GM18499 (cell line): ENCODE data around the gene RIMBP2.

Experiments
- ATAC-seq: cut with Tn5 transposase; IDR thresholded peaks from one replicate; pipeline ENCODE4 v1.9.1; 2021; ENCODE audit warnings: moderate number of reproducible peaks; ENCODE audit not compliant: insufficient read depth, unreplicated experiment

The RIMBP2 gene

DNA sequence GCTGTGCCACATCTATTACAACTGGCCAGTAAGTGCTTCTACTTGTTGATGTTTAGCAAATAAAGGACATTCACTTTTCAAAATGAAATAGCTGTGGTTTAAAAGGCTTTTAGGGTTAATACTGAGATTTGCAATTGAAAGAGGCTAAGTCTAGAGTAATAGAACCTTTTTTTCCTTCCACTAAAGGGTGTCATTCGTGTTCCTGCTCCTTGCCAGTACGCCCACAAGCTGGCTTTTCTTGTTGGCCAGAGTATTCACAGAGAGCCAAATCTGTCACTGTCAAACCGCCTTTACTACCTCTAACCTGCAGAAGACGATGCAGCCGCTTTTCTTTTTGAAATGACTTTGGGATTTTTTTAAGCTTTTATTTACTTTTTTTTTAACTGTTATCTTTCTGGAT is 344.8 kb downstream of the RIMBP2 start:
- ATAC-seq = no peak

DNA sequence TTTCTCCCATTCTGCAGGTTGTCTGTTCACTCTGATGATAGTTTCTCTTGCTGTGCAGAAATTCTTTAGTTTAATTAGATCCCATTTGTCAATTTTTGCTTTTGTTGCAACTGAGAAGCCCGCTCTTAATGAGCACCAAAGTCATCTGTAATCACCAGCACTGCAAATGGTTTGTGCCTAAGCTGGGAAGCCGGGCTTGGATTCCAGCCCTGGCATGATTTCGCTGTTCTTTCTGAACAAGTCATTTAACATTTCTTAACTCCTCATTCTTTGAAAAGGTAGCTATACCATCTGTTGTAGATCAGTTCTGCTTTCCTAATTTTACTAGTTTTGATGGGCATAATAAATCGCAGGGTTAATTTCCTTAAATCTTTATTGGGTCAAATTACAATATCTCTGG is 346.3 kb downstream of the RIMBP2 start:
- ATAC-seq = no peak

DNA sequence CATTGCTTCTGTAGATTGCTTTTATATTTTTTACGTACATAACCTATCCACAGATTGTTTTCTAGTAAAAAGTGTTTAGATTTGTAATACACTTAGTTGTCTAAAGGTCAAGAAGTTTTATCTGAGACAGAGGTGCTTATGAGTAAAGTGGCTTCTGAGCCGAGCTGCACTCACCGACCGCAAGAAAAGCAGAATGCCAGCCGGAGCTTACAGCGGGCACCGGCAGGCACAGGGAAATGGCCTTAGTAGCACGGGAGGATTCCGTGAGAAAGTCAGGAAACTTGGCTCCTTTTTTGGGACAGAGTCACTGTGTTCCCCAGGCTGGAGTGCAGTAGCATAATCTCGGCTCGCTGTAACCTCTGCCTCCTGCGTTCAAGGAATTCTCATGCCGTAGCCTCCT is 348.6 kb downstream of the RIMBP2 start:
- no peak for ATAC-seq

DNA sequence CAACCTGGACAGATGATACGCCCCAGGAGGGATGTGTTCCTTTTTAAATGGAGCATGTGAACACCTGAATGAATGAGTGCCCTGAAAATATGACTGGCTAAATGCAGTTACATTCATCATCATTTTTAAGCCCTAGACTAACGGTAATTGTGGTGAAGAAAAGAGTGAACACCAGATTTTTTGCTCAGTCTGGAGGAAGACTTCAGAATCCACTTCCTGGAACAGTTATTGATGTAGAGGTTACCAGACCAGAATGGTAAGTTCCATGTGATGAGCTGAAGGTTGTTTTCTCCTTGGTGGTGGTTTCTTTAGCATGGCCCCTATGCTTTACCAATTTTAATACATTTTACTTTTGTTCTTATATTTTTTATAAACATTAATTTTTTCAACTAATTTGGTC is 349.1 kb downstream of the RIMBP2 start:
- no peak for ATAC-seq

DNA sequence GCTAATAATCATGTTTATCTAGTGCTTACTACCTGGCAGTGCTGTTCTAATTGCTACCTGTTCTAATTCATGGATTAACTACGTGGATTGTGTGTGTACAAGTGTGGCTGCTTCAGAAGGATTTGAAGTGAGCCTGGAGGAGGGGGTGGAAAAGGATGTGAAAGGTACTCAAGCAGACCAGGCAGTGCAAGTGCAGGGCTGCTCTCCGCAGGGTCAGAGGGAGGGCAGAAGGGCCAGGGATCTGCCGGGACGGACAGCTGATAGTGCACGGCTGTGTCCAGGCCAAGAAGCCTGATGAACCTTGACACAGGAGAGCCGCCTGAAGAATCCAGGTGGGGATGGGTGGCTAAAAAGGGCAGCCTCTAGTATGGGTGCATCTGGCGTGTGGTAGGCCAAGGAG is 349.9 kb downstream of the RIMBP2 start:
- no peak for ATAC-seq

DNA sequence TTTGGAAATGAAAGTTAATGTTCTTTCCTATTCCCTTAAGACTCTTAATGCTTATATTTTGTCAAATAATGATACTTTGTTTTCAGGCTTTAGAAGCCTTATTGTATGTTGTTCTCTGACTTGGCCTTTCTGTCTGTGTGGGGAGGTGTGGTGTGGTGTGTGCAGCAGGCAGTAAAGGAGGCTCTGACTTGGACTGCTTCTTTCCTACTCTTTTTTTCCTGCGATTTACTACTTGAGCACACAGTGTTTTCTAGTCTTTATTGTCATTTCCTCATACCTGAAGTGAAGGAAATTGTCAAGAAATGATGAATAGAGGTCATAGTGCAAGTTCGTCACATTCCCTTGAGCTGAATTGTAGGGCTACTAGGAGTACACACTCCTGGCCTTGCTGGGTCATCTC is 351.5 kb downstream of the RIMBP2 start:
- ATAC-seq = no peak

DNA sequence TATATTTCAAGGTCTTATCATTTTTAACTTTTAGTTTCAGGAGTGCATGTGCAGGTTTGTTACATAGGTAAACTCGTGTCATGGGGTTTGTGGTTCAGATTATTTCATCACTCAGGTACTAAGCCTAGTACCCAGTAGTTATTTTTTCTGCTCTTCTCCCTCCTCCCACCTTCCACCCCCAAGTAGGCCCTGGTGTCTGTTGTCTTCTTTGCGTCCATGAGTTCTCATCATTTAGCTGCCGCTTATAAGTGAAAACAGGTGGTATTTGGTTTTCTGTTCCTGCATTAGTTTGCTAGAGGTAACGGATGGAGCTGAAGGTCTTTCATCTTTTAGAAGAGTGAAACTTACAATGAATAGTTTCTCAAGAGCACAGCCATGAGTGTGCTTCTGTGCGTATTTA is 354.0 kb downstream of the RIMBP2 start:
- no peak for ATAC-seq

DNA sequence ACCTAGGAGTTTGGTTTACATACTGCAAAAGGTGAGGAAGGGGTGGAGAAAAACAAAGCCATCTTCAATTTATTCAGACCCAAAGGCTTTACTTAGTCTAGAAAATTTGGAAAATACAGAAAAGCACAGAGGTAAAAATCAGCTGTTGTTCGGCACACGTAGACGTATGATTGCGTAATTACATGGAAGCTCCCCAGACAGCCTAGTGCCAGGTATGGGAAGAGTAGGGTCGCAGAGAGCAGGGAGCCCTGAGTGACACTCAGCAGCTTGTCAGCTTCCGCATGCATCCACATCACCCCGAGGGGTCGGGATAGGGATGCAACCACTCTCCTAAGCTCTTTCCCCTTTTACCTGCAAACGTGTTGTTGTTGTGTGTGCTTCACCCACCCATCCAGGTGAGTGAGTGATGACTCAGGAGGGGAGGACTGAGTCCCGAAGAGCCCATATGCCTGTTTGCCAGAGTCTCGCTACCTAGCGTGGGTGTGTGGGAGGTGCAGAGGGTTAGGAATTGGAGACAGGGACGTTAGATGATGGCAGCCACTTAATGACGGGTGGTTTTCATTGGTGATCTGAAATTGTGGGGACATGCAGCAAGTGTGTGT is 358.3 kb downstream of the RIMBP2 start:
- ATAC-seq = no peak

DNA sequence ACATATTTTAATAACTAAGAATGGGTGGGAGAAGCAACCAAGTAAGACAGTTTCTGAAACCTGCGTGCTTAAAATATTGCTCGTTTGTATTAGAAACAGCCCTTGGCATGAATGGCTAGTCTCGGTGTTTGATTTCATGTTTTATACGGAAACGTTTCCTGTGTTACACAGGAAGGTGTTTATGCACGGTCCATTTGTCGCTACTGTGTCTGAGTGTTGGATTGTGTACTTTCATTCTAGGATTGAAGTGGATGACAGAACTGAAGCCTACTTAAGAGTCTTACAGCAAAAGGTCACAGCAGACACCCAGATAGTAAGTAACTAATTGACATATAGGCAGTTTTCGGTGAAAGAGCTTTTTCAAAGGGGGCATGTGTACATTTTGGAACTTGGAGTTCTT is 358.9 kb downstream of the RIMBP2 start:
- ATAC-seq = no peak

DNA sequence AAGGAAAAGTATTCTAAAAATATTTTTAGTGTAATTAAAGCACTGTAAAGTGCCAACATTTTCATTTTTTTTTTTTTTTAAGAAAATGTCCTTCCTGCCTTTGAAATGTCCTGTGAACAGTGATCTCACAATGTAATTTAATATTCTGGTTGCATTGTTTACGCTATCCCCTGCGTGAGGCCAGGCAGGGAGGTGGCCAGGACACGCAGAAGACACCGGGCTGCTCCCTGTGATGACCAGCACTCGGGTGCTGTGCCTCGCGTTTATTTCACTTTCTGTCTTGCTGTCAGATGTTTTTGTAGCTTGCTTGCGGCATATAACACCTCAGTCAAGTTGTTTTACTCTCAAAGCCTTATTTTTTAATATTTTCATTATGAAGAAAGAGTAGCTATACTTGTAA is 359.9 kb downstream of the RIMBP2 start:
- no peak for ATAC-seq

DNA sequence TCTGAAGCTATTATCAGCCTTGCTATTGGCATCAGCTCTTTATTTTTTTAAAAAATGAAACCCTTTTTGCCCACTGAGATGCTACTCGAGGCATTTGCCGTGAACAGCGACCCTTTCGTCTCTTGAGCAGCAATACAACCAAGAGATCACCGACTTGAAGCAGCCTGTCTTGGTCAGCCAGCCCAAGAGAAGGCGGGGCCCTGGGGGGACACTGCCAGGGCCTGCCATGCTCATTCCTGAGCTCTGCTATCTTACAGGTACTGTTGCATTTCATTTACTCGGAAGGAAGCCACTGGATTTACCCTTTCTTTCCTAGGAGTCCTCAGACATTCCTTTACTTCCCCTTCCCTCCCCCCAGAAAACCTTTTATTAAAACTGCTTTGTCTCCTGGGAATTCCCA is 361.7 kb downstream of the RIMBP2 start:
- no peak for ATAC-seq

DNA sequence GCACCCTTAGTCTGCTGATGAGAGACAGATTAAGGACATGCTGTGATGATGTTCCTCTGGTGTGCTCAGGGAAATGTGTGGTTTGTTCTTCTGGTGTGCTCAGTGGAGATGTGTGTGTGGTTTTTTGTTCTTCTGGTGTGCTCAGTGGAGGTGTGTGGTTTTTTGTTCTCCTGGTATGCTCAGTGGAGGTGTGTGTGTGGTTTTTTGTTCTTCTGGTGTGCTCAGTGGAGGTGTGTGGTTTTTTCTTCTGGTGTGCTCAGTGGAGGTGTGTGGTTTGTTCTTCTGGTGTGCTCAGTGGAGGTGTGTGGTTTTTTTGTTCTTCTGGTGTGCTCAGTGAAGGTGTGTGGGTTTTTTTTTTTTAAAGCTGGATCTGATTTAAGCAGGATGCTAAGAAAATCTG is 363.0 kb downstream of the RIMBP2 start:
- no peak for ATAC-seq

DNA sequence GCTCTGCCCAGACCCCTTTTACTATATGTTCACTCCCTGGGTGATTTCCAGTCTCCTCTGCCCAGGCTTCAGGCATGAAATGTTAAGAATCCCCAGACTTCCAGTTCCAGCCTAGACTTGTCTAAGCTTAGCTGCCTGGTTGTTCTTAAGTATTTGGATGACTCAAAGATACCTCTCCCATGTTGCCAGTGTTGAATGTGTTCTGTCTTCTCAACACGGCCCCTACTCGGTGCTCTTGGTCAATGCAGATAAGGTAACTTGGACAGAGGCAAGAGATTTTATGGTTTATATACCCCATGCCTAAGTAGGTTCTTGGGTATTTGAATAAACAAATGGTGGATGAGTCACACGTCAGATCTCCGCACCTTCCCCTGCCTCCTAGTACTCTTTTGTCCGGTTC is 364.8 kb downstream of the RIMBP2 start:
- ATAC-seq = no peak

DNA sequence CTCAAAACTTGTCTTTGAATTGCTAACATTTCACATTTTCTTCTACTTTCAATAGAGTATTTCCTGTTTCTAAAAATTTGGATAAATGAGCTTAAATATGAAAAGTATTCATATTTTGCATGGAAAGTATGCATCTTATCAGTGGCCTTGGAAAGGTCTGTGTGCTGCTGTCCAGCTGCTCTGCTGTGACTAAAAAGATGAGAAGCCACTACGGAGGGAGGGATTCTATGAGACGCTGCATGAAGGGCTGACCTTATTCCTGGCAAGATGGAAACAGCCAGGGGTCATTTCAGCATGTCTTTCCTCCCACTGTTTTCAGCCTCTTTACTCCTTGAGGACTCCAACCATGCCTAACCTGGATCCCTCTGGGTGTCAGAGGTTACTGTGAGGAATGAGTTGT is 365.4 kb downstream of the RIMBP2 start:
- ATAC-seq = no peak

DNA sequence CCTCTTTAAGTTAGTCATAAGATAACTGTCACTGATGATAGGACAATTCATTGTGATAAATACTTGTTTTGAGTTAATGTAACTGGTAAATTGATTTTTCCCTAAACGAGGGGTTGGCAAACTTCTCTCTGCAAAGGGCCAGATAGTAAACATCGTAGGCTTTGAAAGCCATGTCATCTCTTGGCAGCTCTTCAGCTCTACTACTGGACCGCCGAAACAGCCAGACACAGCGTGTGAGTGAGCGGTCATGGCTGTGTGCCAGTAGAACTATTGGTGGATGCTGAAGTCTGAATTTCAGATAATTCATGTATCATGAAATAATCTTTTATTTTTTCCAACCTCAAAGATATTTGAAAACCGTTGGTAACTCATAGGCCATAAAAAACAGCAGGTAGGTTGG is 368.5 kb downstream of the RIMBP2 start:
- ATAC-seq = no peak
